ENCODE results near the gene OR10S1.
"Not testable (repeated sequence)": the region's sequence is repeated elsewhere in the genome, so short reads cannot be mapped to it uniquely, and the experiment has no call there.

OR10S1 gene

GRCh38 chr11:123977731-123978347 lies at the start of gene OR10S1:
Gene OR10S1, minus strand, starts transcription at chr11:123977781. Its CDS starts 117 bp downstream, at chr11:123977664.
- H3K4me3 ChIP-seq (ENCODE audit: low read depth, low read length): no peak within 1 kb of the TSS
- no peak for TF ChIP-seq CTCF (IDR thresholded peaks at IDR 0.05; ENCODE audit: low read depth, low read length, missing control alignments)
- no peak for DNase-seq (ENCODE audit: low read depth)
- in situ Hi-C loops (cut with HindIII; ENCODE audit: low sequenced_read_pairs): no loop called here

- DNase-seq (ENCODE audit: low read depth): no peak
- in situ Hi-C loops (cut with HindIII; ENCODE audit: low sequenced_read_pairs): no loop called here
- no peak for TF ChIP-seq CTCF (IDR thresholded peaks at IDR 0.05; ENCODE audit: low read depth, low read length, missing control alignments)
- H3K4me3 ChIP-seq (ENCODE audit: low read depth, low read length): no peak within 1 kb of the TSS
These were observed 48.9 kb upstream of the OR10S1 start, which contains the start of gene OR10G8 for GRCh38 chr11:124026498-124026897. Gene OR10G8, plus strand, starts transcription at chr11:124026798. Its CDS starts 2,825 bp downstream, at chr11:124029623.

GRCh38 chr11:124015837-124016236 lies 38.3 kb upstream of the OR10S1 start:
- H3K4me3 ChIP-seq (ENCODE audit: low read depth, low read length); in situ Hi-C loops (cut with HindIII; ENCODE audit: low sequenced_read_pairs); DNase-seq (ENCODE audit: low read depth): not testable (repeated sequence)

- in situ Hi-C loops (cut with HindIII; ENCODE audit: low sequenced_read_pairs): no loop called here
- no peak within 1 kb of the TSS for H3K4me3 ChIP-seq (ENCODE audit: low read depth, low read length)
- no peak for DNase-seq (ENCODE audit: low read depth)
- no peak for TF ChIP-seq CTCF (IDR thresholded peaks at IDR 0.05; ENCODE audit: low read depth, low read length, missing control alignments)
These were observed 35.1 kb upstream of the OR10S1 start, which contains the start of gene OR10G4 for GRCh38 chr11:124012697-124013096. Gene OR10G4, plus strand, starts transcription at chr11:124012997. Its CDS starts 2,578 bp downstream, at chr11:124015575.

- no peak for DNase-seq (ENCODE audit: low read depth)
- TF ChIP-seq CTCF (IDR thresholded peaks at IDR 0.05; ENCODE audit: low read depth, low read length, missing control alignments): no peak
- H3K4me3 ChIP-seq (ENCODE audit: low read depth, low read length): no peak within 1 kb of the TSS
- in situ Hi-C loops (cut with HindIII; ENCODE audit: low sequenced_read_pairs): no loop called here
These were observed 17.5 kb upstream of the OR10S1 start, which contains the start of gene OR10G6 for GRCh38 chr11:123995119-123995518. Gene OR10G6, minus strand, starts transcription at chr11:123995161. Its CDS starts 0 bp downstream, at chr11:123995161.

- no peak for TF ChIP-seq CTCF (IDR thresholded peaks at IDR 0.05; ENCODE audit: low read depth, low read length, missing control alignments)
- no peak for DNase-seq (ENCODE audit: low read depth)
- in situ Hi-C loops (cut with HindIII; ENCODE audit: low sequenced_read_pairs): no loop called here
- H3K4me3 ChIP-seq (ENCODE audit: low read depth, low read length): no peak overlapping the region
These were observed 1.7 kb upstream of the OR10S1 start for GRCh38 chr11:123979311-123979710.

- no peak overlapping the region for H3K4me3 ChIP-seq (ENCODE audit: low read depth, low read length)
- in situ Hi-C loops (cut with HindIII; ENCODE audit: low sequenced_read_pairs): no loop called here
- DNase-seq (ENCODE audit: low read depth): no peak
- TF ChIP-seq CTCF (IDR thresholded peaks at IDR 0.05; ENCODE audit: low read depth, low read length, missing control alignments): no peak
These were observed 616 bp downstream of the OR10S1 start for GRCh38 chr11:123976770-123977560.

Measured in astrocyte of the cerebellum (primary cell).